HG02970 (cell line): Measurements from ENCODE around the gene MAT2A.
"Not testable (repeated sequence)": the region's sequence is repeated elsewhere in the genome, so short reads cannot be mapped to it uniquely, and the experiment has no call there.

Experiments
- ATAC-seq: cut with Tn5 transposase; IDR thresholded peaks from one replicate; pipeline ENCODE4 v1.9.1; 2021; ENCODE audit warnings: mild to moderate bottlenecking, moderate library complexity, moderate number of reproducible peaks; ENCODE audit not compliant: unreplicated experiment, low FRiP score

The MAT2A gene

DNA sequence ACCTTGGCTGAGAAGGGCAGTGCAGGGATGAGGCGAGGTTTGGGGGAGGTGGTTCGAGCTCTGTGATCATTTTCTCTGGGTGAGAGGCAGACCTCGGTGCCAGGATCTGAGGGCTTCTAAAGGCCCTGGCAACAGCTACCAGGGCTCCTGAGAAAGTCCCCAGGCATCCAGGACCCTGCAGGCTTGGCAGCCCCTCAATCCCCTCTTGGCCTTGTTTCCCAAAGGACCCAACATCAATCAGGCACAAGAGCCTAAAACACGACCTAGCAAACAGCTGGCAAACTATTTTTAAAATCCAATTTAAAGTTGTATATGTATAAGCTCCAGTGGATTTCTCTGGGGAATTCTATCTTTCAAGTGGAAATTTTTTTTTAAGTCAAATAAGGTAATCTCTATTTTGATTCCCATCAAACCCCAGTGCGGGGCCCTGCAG lies 15.0 kb upstream of the MAT2A start:
- ATAC-seq = no peak

DNA sequence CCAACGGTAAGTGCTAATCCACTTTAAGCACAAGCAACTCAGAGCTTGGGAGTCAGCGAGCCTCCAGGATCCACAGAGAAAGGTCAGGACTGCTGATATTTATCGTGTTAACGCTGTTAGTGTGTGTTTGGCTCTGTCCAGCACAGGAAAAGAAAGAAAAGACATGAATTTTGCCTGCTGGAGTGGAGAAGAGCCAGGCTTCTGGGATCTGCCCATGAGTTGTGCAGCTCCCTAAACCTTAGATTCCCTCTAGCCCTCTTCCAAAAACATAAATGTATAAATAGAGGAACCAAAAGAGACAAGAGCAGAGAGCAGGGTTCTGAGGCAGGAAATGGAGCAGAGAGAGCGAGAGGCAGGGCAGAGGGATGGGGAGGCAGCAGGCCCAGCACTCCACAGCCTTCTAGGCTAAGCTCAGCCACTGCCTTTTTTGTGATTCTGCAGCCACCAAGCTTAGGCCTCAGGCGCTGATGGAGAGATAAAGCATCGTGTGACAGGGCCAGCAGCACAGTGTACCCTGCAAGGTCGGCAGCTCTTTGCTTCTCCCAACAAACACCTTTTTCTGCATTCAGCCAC lies 14.5 kb upstream of the MAT2A start:
- ATAC-seq = no peak

DNA sequence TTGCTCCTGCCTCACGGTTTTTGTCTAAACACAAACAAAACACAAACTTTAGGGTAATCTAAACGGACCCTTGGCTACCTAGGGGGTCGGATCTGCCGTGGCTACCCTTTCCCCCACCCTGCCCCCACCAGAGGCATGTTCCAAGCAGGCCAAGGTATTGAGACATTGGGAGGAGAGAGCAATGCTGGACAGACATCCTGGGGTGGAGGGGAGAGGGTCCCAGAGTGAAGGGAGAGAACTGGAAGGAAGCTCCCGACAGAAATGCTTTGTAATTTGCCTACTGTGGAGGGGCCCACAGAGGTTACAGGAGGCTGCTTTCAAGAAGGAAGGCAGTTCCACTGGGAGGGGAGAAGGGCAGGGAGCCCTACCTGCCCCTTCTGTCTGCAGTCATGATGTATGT lies 13.9 kb upstream of the MAT2A start:
- no peak for ATAC-seq

DNA sequence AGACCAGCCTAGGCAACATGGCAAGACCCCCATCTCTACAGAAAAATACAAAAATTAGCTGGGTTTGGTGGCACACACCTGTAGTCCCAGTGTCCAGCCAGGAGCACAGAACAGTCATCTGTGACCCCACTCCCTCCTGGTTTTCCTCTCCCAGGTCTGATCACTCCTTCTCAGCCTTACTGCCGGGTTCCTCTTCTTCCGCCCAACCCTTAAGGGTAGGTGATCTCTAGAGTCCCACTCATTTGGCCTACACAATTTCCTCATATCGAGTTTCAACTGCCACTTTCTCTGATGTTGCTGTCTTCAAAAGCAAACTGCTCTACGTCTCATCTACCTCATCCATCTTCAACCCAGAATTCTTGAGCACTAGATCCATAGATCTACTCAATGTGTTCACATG lies 13.4 kb upstream of the MAT2A start:
- ATAC-seq = no peak

DNA sequence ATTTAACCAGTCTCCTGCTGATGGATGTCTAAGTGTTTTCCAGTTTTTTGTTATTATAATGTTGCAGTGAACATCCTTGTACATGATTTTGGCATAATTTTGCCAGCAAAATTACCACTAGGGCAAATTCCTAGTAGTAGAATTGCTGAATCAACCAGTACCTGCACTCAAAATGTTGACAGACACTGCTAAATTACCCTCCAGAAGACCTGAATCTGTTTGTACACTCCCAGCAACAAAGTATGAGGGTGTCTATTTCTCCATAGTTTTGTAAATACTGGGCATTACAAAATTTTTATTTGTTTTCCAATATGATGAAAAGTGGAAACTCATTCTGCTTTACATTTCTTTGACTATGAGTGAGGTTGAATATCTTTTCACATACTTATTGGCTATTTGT lies 11.2 kb upstream of the MAT2A start:
- no peak for ATAC-seq

DNA sequence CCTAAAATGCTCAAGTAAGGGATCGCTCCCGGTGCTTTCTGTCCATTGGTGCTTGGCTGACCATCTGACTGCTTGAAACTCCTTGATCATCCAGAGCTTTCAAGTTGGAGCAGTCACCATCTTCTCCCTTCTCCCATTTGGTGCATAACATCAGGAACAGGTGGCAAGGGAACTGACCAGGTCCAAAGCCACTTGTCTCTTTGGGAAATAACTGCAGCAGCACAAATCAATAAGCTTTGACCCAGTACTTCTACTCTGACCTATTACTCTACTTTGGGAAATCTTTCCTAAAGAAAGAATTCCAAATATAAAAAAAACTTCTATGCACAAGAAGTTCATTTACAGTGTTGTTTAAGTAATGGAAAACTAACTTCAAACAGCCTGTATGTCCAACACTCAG lies 10.6 kb upstream of the MAT2A start:
- no peak for ATAC-seq

DNA sequence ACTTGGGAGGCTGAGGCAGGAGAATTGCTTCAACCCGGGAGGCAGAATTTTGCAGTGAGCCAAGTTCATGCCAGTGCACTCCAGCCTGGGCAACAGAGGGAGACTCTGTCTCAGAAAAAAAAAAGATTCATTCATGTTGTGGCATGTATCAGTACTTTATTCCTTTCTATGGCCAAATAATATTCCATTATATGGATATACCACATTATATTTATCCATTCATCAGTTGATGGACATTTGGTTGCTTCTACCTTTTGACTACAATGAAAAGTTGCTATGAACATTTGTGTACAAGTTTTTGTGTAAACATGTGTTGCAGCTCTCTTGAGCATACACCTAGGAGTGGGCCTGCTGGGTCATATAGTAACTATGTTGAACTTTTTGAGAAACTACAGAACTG lies 9.2 kb upstream of the MAT2A start:
- ATAC-seq = no peak

DNA sequence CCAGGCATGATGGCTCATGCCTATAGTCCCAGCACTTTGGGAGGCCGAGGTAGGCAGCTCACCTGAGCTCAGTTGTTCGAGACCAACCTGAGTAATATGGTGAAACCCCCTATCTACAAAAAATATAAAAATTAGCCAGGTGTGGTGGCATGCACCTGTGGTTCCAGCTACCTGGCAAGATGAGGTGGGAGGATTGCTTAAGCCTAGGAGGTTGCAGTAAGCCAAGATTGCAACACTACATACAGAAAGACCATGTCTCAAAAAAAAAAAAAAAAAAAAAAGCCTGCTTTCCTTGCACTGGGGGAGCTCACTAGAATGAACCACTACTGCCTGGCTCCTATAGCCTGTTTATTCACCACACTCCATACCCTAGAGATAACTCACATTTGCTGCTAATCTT lies 7.4 kb upstream of the MAT2A start:
- no peak for ATAC-seq

DNA sequence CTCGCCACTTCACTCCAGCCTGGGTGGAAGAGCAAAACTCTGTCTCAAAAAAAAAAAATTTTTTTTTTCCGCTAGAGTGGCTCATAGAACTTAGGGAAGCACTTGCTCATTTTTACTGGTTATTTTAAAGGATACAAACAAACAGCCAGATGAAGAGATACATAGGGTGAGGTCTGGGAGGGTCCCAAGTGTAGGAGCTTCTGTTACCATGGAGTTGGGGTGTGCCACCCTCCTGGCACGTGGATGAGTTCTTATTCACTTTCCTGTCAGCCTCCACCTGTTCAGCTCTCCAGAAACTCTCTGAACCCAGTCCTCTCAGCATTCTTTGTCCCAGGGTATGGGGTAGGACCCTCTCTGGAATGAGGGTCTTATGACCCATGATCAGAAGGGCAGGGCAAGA lies 4.9 kb upstream of the MAT2A start:
- no peak for ATAC-seq

DNA sequence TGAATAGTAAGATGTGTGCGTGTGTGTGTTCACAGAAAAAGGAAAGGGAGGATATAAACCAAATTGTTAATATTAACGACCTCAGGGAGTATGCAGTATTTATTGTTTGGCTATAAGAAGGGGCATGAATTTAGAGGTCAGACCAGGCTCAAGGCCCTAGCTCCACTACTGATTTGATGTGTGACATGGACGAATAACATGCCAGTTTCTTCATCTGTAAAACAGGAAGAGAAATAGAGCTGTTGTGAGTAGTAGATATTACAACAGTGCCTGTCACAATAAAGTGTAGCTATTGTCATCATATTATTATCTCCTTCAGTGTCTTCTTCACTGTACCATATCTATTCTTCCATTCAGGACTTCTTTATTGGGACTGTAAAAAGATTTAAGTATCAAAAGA lies 4.1 kb upstream of the MAT2A start:
- ATAC-seq = no peak

DNA sequence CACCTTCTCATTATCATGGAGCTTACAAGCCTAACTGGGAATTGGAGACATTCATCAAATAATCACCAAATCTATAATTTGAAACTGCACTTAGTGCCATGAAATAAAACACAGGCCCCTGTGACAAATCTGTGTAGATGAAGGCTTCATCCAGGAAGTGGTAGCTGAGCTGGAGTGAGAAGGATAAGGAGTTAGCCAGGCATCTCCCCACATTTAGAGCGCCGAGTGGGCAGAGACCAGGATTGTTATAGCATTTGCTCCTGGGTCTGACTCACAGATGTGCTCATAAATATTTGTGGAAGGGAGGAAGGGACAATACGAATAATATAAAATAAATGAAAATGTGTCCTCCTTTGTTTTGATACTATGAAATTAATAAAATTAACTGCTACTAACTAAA lies 2.5 kb upstream of the MAT2A start:
- ATAC-seq = no peak

DNA sequence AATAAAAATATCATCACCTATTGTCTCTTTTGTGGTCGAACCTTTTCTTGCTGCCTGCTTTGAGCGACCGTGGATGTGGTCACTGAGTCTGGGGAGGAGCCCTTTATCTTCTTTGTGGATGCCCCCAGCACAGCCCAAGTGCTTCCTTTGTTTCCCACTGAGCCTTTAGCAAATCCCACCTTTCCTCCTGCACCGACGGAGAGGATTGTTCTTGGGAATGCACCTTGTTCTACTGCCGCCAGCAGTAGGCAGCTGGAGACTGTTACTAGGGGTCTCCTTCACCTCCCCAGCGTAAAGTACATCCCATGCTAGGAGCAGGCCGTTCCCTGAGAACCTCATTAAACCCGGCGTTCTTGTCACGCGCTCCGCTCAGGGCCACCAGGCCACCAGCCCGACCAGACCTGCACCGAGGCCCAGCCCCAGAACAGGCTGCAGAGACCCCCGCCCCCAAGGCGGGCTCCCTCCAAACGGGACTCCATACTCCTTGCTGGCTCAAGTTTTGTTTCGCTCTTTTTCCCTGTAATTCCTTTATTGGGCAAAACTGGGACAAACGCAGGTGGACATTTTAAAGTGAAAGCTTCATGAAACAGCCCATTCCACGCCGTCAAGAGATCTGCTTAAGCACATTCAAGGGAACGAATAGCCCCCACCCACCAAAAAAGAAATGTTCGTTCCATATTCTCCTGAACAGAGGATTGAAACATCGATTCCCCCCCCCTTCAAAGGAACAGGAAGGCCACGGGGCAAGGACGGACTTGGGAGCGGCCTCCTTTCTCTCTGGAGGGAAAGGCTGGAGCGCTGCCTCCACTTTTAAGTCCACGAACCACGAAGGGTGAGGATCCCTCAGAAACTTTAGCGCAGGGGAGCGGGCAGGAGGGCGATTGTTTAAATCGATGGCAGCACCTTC lies 1.1 kb upstream of the MAT2A start:
- ATAC-seq = no peak

DNA sequence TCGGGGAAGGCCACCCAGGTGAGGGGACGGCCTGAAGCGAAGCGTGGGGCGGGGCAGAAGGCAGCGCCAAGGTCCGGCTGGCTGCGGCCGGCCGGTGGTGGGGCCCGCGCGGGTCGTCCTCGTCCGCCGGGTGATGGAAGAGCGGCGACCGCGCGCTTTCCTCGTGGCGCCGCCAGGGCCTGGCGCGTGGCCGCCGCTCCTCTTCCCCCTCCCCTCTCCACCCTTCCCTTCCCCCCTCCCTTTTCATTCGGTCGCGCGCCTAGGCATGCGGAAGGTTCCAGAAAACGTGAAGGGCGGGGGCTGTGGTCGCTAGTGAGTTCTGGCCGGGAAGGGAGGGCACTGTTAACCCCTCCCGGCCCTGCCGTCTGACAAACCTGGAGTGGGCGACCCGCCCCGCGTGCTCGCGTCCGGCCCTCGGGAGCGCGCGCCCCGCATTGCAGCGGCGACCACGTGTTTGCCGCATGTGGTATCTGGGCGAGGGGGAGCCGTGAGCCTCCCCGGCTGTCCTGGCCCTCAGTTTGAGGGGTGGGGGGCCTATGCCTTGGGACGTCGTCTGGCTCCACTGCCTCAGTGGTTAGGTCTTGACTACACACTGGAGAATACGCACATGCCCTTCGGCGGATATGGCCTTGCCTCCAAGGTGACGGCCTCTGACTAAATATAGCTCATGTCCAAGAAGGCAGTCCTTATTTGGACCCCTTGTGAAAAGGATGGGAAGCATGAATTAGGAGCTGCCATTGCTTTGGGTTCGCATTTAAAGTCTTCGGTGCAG lies 579 bp downstream of the MAT2A start:
- ATAC-seq = peak; percentile 42

DNA sequence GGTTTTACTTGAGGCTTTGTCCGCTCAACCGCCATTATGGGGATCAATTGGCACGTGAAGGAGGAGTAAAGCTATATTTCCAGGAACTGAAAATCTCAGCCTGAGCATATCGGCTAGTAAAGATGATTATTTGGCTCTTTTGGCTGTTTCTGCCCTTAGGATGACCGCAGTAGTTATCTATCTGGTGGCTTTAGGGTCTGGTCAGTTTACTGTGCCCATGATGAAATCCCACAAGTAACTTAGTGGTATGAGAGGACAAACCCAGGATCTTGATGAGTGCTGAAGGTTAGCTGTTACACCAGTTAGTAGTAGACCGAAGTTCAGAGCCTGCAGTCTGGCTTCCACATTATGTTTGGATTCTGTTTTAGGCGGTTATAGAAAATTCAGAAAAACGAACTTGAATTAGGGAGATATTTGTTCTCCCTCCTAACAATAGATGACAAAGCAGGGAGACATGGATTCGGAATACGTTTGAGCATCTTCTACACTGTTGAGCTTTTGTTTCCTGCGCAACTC lies 1.2 kb downstream of the MAT2A start:
- ATAC-seq = no peak

DNA sequence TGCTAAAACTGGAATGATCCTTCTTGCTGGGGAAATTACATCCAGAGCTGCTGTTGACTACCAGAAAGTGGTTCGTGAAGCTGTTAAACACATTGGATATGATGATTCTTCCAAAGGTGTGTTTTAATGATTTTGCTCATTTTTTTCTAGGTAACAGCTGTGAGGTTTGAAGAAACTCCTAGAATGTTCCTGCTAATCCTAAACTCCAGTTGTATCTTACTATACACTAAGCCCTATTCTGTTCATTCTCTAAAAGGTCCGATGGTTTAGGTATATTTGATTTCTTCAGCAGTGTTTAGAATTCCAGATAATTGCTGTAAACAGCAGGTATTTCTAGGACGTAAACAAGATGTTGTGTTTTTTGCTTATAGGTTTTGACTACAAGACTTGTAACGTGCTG lies 2.3 kb downstream of the MAT2A start:
- ATAC-seq = no peak

DNA sequence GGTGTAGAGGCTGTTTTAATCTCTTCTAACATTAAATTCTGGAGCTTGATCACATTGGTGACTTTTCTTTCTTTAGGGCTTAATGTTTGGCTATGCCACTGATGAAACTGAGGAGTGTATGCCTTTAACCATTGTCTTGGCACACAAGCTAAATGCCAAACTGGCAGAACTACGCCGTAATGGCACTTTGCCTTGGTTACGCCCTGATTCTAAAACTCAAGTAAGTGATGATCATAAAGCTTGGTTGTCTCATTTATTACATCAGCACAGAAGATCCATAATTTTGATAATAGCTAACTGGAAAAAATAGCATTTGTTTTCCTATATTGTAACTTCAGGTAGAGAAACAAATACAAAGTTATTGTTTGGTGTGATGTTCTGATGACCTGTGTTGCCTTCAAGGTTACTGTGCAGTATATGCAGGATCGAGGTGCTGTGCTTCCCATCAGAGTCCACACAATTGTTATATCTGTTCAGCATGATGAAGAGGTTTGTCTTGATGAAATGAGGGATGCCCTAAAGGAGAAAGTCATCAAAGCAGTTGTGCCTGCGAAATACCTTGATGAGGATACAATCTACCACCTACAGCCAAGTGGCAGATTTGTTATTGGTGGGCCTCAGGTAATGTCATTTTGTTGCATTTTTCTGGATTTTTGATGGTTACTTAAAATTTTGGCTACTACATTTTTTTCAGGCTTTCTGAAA lies 2.9 kb downstream of the MAT2A start:
- no peak for ATAC-seq

DNA sequence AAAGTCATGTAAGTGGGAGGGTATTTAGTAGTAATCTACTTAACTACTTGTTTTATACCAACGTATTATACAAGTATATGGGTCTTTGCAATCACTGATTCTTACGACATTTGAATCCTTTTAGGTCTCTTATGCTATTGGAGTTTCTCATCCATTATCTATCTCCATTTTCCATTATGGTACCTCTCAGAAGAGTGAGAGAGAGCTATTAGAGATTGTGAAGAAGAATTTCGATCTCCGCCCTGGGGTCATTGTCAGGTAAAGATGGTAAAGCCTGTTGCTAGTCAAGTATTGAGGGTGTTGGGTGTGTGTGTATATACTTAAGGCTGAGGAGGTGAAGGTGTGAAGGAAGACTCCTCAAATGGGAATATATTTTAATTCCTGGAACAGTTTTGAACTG lies 3.8 kb downstream of the MAT2A start:
- no peak for ATAC-seq

DNA sequence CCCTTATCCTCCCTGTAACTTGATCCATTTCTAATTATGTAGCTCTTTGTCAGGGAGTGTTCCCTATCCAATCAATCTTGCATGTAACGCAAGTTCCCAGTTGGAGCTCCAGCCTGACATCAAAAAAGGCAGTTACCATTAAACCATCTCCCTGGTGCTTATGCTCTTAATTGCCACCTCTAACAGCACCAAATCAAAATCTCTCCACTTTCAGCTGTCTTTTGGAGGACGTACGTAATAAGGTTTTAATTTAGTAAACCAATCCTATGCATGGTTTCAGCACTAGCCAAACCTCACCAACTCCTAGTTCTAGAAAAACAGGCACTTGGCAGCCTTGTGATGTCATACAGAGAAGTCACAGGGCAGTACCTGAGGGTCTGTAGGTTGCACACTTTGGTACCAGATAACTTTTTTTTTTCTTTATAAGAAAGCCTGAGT lies 5.3 kb downstream of the MAT2A start:
- not testable (repeated sequence) for ATAC-seq

DNA sequence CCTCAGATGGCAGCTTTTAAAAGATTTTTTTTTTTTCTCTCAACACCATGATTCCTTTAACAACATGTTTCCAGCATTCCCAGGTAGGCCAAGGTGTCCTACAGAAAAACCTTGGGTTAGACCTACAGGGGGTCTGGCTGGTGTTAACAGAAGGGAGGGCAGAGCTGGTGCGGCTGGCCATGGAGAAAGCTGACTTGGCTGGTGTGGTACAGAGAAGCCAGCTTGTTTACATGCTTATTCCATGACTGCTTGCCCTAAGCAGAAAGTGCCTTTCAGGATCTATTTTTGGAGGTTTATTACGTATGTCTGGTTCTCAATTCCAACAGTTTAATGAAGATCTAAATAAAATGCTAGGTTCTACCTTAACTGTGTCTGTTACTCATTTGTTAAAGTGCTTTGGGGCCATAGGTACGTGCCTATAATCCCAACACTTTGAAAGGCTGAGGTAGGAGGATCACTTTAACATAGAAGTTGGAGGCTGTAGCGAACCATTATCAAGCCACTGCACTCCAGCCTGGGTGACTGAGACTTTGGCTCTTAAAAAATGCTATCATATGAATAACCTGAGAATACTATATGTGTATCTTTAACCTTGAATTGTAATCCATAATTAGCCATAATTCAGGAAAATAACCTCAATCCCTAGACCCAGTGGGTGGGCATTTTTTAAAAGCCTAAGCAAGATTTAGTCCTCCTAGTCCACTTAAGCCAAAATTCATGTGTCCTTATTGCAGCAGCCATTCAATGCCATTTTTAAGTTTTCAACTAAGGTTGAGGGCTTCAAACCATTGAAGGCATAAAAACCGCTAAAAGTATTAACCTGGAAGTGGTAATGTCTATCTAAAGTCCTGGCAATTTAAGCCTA lies 6.2 kb downstream of the MAT2A start:
- not testable (repeated sequence) for ATAC-seq
